HepG2 (cell line): ENCODE data around the gene OSBP.

Experiments used
- EZH2 ChIP-seq: conservative IDR thresholded peaks from 2 replicates; pipeline ENCODE4 v1.6.1; 2012; ENCODE audit warnings: mild to moderate bottlenecking, low read depth, low read length, moderate library complexity
- HOXA5 ChIP-seq: sonication (generic); formaldehyde crosslinking; IDR thresholded peaks from 2 replicates; pipeline ENCODE4 v1.4.0; 2020; ENCODE audit warnings: missing genetic modification reagents
- POLR2A ChIP-seq, 2 experiments: IDR thresholded peaks; 2 replicates each; pipeline ENCODE4 v1.6.1; 2011; ENCODE audit warnings: low read depth in 2 of 2, low read length in 2 of 2, mild to moderate bottlenecking in 1 of 2, moderate library complexity in 1 of 2; ENCODE audit not compliant: insufficient read depth in 1 of 2
- SIN3A ChIP-seq: IDR thresholded peaks from 2 replicates; pipeline ENCODE4 v1.6.1; 2011; ENCODE audit warnings: low read depth, mild to moderate bottlenecking, control low read depth, low read length, borderline replicate concordance
- TCF12 ChIP-seq, 2 experiments: fragments of 450-650 bp in 1 of 2; sonication (generic) in 1 of 2; formaldehyde crosslinking in 1 of 2; IDR thresholded peaks; 2 replicates each; pipeline versions ENCODE4 v1.6.1 to v1.8.0; 2017 to 2022; ENCODE audit warnings: antibody characterized with exemption in 1 of 2, mild to moderate bottlenecking in 1 of 2, missing genetic modification reagents in 1 of 2, moderate library complexity in 1 of 2
- ZNF207 ChIP-seq: fragments of 450-650 bp; IDR thresholded peaks from 2 replicates; pipeline ENCODE4 v1.6.1; 2016; ENCODE audit warnings: antibody characterized with exemption, borderline replicate concordance
- ZNF24 ChIP-seq: fragments of 450-650 bp; IDR thresholded peaks from 2 replicates; pipeline ENCODE4 v1.6.1; 2017; ENCODE audit warnings: antibody characterized with exemption, mild to moderate bottlenecking
- TF ChIP-seq, protein P1 (sequence below): sonication (generic); formaldehyde crosslinking; IDR thresholded peaks from 2 replicates; pipeline ENCODE4 v1.4.0; 2020; ENCODE audit warnings: mild to moderate bottlenecking, missing genetic modification reagents
- TF ChIP-seq, protein P2 (sequence below): sonication (generic); formaldehyde crosslinking; IDR thresholded peaks from 2 replicates; pipeline ENCODE4 v1.8.1; 2022; ENCODE audit warnings: low read depth, mild to moderate bottlenecking, missing genetic modification reagents
- TF ChIP-seq, protein P3 (sequence below): sonication (generic); formaldehyde crosslinking; IDR thresholded peaks from 2 replicates; pipeline ENCODE4 v1.4.0; 2020; ENCODE audit warnings: missing genetic modification reagents, mild to moderate bottlenecking, borderline replicate concordance
- TF ChIP-seq, protein P4 (sequence below): sonication (generic); formaldehyde crosslinking; IDR thresholded peaks from 2 replicates; pipeline ENCODE4 v1.4.0; 2020; ENCODE audit warnings: missing genetic modification reagents
- TF ChIP-seq, protein P5 (sequence below): sonication (generic); formaldehyde crosslinking; IDR thresholded peaks from 2 replicates; pipeline ENCODE4 v1.4.0; 2020; ENCODE audit warnings: missing genetic modification reagents

DNA sequence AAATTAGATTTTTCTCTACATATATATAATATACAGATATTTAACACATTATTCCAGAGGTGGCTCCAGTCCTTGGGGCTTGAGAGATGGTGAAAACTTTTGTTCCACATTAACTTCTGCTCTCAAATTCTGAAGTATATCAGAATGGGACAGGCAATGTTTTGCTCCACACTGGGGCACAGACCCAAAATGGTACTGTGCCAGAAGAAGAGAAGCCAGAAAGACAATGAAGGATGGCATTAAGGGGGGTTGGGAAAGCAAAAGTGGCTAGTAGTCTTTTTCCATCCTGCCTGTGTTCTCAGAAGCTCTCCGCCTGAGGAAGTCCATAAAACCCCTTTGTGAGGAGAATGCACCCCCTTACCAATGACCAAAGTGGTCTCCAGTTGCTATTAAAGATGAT, 40.1 kb downstream of the OSBP start:
- TF ChIP-seq ZNF24: no peak
- TF ChIP-seq, protein P1, sequence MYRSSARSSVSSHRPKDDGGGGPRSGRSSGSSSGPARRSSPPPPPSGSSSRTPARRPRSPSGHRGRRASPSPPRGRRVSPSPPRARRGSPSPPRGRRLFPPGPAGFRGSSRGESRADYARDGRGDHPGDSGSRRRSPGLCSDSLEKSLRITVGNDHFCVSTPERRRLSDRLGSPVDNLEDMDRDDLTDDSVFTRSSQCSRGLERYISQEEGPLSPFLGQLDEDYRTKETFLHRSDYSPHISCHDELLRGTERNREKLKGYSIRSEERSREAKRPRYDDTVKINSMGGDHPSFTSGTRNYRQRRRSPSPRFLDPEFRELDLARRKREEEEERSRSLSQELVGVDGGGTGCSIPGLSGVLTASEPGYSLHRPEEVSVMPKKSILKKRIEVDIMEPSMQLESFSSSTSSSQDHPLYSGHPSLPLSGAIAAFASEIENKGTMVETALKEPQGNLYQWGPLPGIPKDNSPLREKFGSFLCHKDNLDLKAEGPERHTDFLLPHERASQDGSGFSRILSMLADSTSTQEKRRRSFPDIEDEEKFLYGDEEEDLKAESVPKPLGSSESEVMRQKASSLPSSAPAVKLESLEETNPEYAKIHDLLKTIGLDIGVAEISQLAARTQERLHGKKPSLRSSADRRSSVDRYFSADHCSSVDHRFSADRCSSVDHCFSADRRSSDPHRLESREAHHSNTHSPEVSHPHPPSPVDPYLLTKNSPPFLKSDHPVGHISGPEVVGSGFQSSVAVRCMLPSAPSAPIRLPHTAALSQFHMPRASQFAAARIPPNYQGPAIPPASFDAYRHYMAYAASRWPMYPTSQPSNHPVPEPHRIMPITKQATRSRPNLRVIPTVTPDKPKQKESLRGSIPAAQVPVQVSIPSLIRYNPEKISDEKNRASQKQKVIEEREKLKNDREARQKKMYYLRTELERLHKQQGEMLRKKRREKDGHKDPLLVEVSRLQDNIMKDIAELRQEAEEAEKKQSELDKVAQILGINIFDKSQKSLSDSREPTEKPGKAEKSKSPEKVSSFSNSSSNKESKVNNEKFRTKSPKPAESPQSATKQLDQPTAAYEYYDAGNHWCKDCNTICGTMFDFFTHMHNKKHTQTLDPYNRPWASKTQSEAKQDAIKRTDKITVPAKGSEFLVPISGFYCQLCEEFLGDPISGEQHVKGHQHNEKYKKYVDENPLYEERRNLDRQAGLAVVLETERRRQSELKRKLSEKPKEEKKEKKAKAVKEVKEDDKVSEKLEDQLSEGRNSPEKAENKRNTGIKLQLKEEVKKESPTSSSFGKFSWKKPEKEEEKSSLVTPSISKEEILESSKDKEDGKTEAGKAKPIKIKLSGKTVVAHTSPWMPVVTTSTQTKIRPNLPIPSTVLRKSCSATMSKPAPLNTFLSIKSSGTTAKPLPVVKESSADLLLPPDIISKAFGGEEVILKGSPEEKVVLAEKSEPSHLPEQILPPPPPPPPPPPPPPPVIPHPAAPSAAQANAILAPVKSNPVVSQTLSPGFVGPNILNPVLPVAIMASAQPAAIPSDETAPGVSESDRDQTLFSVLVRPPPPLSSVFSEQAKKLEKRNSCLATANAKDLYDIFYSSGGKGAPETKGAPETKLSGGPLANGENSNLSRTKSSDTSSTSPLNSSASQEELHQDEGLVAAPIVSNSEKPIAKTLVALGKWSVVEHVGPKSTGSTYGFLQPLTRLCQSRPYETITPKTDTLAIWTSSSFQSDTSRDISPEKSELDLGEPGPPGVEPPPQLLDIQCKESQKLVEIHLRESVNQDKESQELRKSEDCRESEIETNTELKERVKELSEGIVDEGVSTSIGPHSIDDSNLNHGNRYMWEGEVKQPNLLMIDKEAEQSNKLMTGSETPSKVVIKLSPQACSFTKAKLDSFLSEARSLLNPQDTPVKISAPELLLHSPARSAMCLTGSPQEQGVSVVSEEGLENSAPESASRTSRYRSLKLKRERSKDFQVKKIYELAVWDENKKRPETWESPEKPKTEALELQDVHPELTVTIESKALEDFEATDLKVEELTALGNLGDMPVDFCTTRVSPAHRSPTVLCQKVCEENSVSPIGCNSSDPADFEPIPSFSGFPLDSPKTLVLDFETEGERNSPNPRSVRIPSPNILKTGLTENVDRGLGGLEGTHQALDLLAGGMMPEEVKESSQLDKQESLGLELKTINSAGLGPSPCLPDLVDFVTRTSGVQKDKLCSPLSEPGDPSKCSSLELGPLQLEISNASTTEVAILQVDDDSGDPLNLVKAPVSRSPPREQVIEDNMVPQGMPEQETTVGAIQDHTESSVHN (CRISPR knock-in tag): no peak
- TF ChIP-seq, protein P2, sequence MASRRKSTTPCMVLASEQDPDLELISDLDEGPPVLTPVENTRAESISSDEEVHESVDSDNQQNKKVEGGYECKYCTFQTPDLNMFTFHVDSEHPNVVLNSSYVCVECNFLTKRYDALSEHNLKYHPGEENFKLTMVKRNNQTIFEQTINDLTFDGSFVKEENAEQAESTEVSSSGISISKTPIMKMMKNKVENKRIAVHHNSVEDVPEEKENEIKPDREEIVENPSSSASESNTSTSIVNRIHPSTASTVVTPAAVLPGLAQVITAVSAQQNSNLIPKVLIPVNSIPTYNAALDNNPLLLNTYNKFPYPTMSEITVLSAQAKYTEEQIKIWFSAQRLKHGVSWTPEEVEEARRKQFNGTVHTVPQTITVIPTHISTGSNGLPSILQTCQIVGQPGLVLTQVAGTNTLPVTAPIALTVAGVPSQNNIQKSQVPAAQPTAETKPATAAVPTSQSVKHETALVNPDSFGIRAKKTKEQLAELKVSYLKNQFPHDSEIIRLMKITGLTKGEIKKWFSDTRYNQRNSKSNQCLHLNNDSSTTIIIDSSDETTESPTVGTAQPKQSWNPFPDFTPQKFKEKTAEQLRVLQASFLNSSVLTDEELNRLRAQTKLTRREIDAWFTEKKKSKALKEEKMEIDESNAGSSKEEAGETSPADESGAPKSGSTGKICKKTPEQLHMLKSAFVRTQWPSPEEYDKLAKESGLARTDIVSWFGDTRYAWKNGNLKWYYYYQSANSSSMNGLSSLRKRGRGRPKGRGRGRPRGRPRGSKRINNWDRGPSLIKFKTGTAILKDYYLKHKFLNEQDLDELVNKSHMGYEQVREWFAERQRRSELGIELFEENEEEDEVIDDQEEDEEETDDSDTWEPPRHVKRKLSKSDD (CRISPR knock-in tag): no peak
- no peak for TF ChIP-seq HOXA5 (CRISPR knock-in tag)
- no peak for TF ChIP-seq POLR2A (IDR thresholded peaks at IDR 0.05; ENCODE audit: insufficient read depth in 1 of 2, low read depth in 2 of 2, low read length in 2 of 2)
- no peak for TF ChIP-seq EZH2
- TF ChIP-seq SIN3A: no peak
- TF ChIP-seq, protein P3, sequence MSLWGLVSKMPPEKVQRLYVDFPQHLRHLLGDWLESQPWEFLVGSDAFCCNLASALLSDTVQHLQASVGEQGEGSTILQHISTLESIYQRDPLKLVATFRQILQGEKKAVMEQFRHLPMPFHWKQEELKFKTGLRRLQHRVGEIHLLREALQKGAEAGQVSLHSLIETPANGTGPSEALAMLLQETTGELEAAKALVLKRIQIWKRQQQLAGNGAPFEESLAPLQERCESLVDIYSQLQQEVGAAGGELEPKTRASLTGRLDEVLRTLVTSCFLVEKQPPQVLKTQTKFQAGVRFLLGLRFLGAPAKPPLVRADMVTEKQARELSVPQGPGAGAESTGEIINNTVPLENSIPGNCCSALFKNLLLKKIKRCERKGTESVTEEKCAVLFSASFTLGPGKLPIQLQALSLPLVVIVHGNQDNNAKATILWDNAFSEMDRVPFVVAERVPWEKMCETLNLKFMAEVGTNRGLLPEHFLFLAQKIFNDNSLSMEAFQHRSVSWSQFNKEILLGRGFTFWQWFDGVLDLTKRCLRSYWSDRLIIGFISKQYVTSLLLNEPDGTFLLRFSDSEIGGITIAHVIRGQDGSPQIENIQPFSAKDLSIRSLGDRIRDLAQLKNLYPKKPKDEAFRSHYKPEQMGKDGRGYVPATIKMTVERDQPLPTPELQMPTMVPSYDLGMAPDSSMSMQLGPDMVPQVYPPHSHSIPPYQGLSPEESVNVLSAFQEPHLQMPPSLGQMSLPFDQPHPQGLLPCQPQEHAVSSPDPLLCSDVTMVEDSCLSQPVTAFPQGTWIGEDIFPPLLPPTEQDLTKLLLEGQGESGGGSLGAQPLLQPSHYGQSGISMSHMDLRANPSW (CRISPR knock-in tag): no peak
- no peak for TF ChIP-seq ZNF207
- TF ChIP-seq, protein P4, sequence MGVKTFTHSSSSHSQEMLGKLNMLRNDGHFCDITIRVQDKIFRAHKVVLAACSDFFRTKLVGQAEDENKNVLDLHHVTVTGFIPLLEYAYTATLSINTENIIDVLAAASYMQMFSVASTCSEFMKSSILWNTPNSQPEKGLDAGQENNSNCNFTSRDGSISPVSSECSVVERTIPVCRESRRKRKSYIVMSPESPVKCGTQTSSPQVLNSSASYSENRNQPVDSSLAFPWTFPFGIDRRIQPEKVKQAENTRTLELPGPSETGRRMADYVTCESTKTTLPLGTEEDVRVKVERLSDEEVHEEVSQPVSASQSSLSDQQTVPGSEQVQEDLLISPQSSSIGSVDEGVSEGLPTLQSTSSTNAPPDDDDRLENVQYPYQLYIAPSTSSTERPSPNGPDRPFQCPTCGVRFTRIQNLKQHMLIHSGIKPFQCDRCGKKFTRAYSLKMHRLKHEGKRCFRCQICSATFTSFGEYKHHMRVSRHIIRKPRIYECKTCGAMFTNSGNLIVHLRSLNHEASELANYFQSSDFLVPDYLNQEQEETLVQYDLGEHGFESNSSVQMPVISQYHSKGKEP: no peak
- no peak for TF ChIP-seq TCF12 (IDR thresholded peaks at IDR 0.05)
- TF ChIP-seq TCF12 (CRISPR knock-in tag; IDR thresholded peaks at IDR 0.05): no peak
- TF ChIP-seq, protein P5, sequence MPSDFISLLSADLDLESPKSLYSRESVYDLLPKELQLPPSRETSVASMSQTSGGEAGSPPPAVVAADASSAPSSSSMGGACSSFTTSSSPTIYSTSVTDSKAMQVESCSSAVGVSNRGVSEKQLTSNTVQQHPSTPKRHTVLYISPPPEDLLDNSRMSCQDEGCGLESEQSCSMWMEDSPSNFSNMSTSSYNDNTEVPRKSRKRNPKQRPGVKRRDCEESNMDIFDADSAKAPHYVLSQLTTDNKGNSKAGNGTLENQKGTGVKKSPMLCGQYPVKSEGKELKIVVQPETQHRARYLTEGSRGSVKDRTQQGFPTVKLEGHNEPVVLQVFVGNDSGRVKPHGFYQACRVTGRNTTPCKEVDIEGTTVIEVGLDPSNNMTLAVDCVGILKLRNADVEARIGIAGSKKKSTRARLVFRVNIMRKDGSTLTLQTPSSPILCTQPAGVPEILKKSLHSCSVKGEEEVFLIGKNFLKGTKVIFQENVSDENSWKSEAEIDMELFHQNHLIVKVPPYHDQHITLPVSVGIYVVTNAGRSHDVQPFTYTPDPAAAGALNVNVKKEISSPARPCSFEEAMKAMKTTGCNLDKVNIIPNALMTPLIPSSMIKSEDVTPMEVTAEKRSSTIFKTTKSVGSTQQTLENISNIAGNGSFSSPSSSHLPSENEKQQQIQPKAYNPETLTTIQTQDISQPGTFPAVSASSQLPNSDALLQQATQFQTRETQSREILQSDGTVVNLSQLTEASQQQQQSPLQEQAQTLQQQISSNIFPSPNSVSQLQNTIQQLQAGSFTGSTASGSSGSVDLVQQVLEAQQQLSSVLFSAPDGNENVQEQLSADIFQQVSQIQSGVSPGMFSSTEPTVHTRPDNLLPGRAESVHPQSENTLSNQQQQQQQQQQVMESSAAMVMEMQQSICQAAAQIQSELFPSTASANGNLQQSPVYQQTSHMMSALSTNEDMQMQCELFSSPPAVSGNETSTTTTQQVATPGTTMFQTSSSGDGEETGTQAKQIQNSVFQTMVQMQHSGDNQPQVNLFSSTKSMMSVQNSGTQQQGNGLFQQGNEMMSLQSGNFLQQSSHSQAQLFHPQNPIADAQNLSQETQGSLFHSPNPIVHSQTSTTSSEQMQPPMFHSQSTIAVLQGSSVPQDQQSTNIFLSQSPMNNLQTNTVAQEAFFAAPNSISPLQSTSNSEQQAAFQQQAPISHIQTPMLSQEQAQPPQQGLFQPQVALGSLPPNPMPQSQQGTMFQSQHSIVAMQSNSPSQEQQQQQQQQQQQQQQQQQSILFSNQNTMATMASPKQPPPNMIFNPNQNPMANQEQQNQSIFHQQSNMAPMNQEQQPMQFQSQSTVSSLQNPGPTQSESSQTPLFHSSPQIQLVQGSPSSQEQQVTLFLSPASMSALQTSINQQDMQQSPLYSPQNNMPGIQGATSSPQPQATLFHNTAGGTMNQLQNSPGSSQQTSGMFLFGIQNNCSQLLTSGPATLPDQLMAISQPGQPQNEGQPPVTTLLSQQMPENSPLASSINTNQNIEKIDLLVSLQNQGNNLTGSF (CRISPR knock-in tag): no peak
